Measurements from ENCODE around the gene TMEM183A.

TMEM183A gene

GRCh38 chr1:203028067-203028783 lies 21.1 kb downstream of the TMEM183A start:
- ChIA-PET CTCF (interaction anchor here (0.8 to 7.9 kb wide), 5 partner anchors 10 to 312 kb away, joined by 3 to 85 read pairs (median 3); no protein-coding TSS in a partner anchor), POLR2A (interaction anchor here (0.5 kb wide), 1 partner anchor 46 kb away, joined by 3 read pairs; no protein-coding TSS in a partner anchor)
- peak; percentile 8 for DNase-seq (ENCODE audit: extremely low spot score)
- TF ChIP-seq CTCF (IDR thresholded peaks at IDR 0.05; ENCODE audit: control extremely low read depth, extremely low read depth, low read depth, missing control alignments), result no peak

GRCh38 chr1:203028784-203029553 lies 21.8 kb downstream of the TMEM183A start:
- CTCF ChIA-PET, result interaction anchor here (0.8 to 7.9 kb wide), 5 partner anchors 10 to 312 kb away, joined by 3 to 85 read pairs (median 3); no protein-coding TSS in a partner anchor
- peak; percentile 6 for DNase-seq (ENCODE audit: extremely low spot score)
- no peak for TF ChIP-seq CTCF (IDR thresholded peaks at IDR 0.05; ENCODE audit: control extremely low read depth, extremely low read depth, low read depth, missing control alignments)
- POLR2A ChIA-PET, result interaction anchor here (0.5 kb wide), 1 partner anchor 46 kb away, joined by 3 read pairs; no protein-coding TSS in a partner anchor

- ChIA-PET CTCF (interaction anchor here (2.4 to 7.9 kb wide), 4 partner anchors 7 to 237 kb away, joined by 8 to 85 read pairs (median 30); no protein-coding TSS in a partner anchor), POLR2A (no interaction called here)
- no peak for DNase-seq (ENCODE audit: extremely low spot score)
- TF ChIP-seq CTCF (IDR thresholded peaks at IDR 0.05; ENCODE audit: control extremely low read depth, extremely low read depth, low read depth, missing control alignments), result no peak
Observed at GRCh38 chr1:203031467-203031866, 24.3 kb downstream of the TMEM183A start.

- DNase-seq (ENCODE audit: extremely low spot score), result no peak
- ChIA-PET POLR2A (no interaction called here), CTCF (interaction anchor here (0.8 to 10.0 kb wide), 7 partner anchors 34 to 569 kb away, joined by 3 to 174 read pairs (median 8); no protein-coding TSS in a partner anchor)
- TF ChIP-seq CTCF (IDR thresholded peaks at IDR 0.05; ENCODE audit: control extremely low read depth, extremely low read depth, low read depth, missing control alignments), result no peak
Observed at GRCh38 chr1:203033287-203033686, 26.1 kb downstream of the TMEM183A start.

GRCh38 chr1:203033917-203034316 lies 26.7 kb downstream of the TMEM183A start:
- TF ChIP-seq CTCF (IDR thresholded peaks at IDR 0.05; ENCODE audit: control extremely low read depth, extremely low read depth, low read depth, missing control alignments), result no peak

GRCh38 chr1:203034422-203035110 lies 27.4 kb downstream of the TMEM183A start:
- DNase-seq (ENCODE audit: extremely low spot score), result no peak
- TF ChIP-seq CTCF (IDR thresholded peaks at IDR 0.05; ENCODE audit: control extremely low read depth, extremely low read depth, low read depth, missing control alignments), result no peak
- POLR2A ChIA-PET, result interaction anchor here (0.6 kb wide), 1 partner anchor 38 kb away, joined by 4 read pairs; no protein-coding TSS in a partner anchor
- CTCF ChIA-PET, result interaction anchor here (0.9 to 10.0 kb wide), 13 partner anchors 8 to 571 kb away, joined by 3 to 174 read pairs (median 4); no protein-coding TSS in a partner anchor

More at GRCh38 chr1:203033917-203034316, 26.7 kb downstream of the TMEM183A start:
- ChIA-PET POLR2A (no interaction called here), CTCF (interaction anchor here (0.8 to 10.0 kb wide), 14 partner anchors 9 to 570 kb away, joined by 3 to 174 read pairs (median 4); no protein-coding TSS in a partner anchor)
- DNase-seq (ENCODE audit: extremely low spot score), result no peak
